ENCODE data around the gene NKIRAS1. TPM values are rescaled to one million over a fixed set of nuclear protein-coding genes. Genes with fewer than 3 reads are reported as not detected.

The NKIRAS1 gene
- total RNA-seq, 2 donors from 2014 or later: 6.3 to 6.9 TPM

- H3K4me1 ChIP-seq (ENCODE audit: control insufficient read depth, insufficient read depth, low read length): peaks cover 12% of the 10 kb centered on the region
- no peaks in the 10 kb centered on the region for H3K36me3 ChIP-seq (ENCODE audit: control insufficient read depth, insufficient read depth, low read length)
- no peak overlapping the region for H3K9ac ChIP-seq (ENCODE audit: extremely low read depth, low read length, poor library complexity, severe bottlenecking)
- Mint-ChIP-seq H3K4me1 (peaks cover 40% of the 10 kb centered on the region), H3K36me3 (ENCODE audit: low read depth) (peaks cover 1% of the 10 kb centered on the region), H3K4me3 (no peak overlapping the region), H3K9me3 (no peaks in the 10 kb centered on the region), H3K27ac (no peak overlapping the region), H3K27me3 (ENCODE audit: insufficient read depth) (no peaks in the 10 kb centered on the region)
- H3K4me3 ChIP-seq (ENCODE audit: low read length): no peak overlapping the region
- H3K9me3 ChIP-seq (ENCODE audit: control insufficient read depth, low read length): no peaks in the 10 kb centered on the region
- no peak for TF ChIP-seq CTCF (conservative IDR thresholded peaks at IDR 0.05)
- H3K27me3 ChIP-seq (ENCODE audit: control insufficient read depth, insufficient read depth, low read length, poor library complexity, severe bottlenecking): no peaks in the 10 kb centered on the region
- DNase-seq: no peak
- H3K27ac ChIP-seq (ENCODE audit: low read depth, low read length): no peak overlapping the region
Observed at GRCh38 chr3:23949784-23950183, 33.0 kb upstream of the NKIRAS1 start.

- no peak overlapping the region for H3K4me3 ChIP-seq (ENCODE audit: low read length)
- H3K9me3 ChIP-seq (ENCODE audit: control insufficient read depth, low read length): no peaks in the 10 kb centered on the region
- peaks cover 13% of the 10 kb centered on the region for H3K4me1 ChIP-seq (ENCODE audit: control insufficient read depth, insufficient read depth, low read length)
- TF ChIP-seq CTCF (conservative IDR thresholded peaks at IDR 0.05): no peak
- H3K27me3 Mint-ChIP-seq (ENCODE audit: insufficient read depth): no peaks in the 10 kb centered on the region
- no peak overlapping the region for H3K27ac ChIP-seq (ENCODE audit: low read depth, low read length)
- no peaks in the 10 kb centered on the region for H3K36me3 ChIP-seq (ENCODE audit: control insufficient read depth, insufficient read depth, low read length)
- DNase-seq: no peak
- no peaks in the 10 kb centered on the region for H3K9me3 Mint-ChIP-seq
- H3K9ac ChIP-seq (ENCODE audit: extremely low read depth, low read length, poor library complexity, severe bottlenecking): no peak overlapping the region
- H3K36me3 Mint-ChIP-seq (ENCODE audit: low read depth): no peaks in the 10 kb centered on the region
- H3K4me3 Mint-ChIP-seq: no peak overlapping the region
- peaks cover 39% of the 10 kb centered on the region for H3K4me1 Mint-ChIP-seq
- H3K27ac Mint-ChIP-seq: no peak overlapping the region
- H3K27me3 ChIP-seq (ENCODE audit: control insufficient read depth, insufficient read depth, low read length, poor library complexity, severe bottlenecking): no peaks in the 10 kb centered on the region
- 98 to 100% methylated on average over 2 of the region's 2 CpGs for WGBS, 2 experiments (ENCODE audit: insufficient coverage in 1 of 2, insufficient read length in 1 of 2)
Observed at GRCh38 chr3:23948761-23949160, 32.0 kb upstream of the NKIRAS1 start.

- DNase-seq: peak; percentile 98
- H3K4me3 Mint-ChIP-seq: peak overlapping the region; percentile 78
- H3K27ac ChIP-seq (ENCODE audit: low read depth, low read length): peak overlapping the region; percentile 96
- 0 to 1% methylated on average over 38 to 87 of the region's 87 CpGs for WGBS, 2 experiments (ENCODE audit: insufficient coverage in 1 of 2, insufficient read length in 1 of 2)
- no peaks in the 10 kb centered on the region for H3K27me3 ChIP-seq (ENCODE audit: control insufficient read depth, insufficient read depth, low read length, poor library complexity, severe bottlenecking)
- peak overlapping the region; percentile 87 for H3K9ac ChIP-seq (ENCODE audit: extremely low read depth, low read length, poor library complexity, severe bottlenecking)
- H3K9me3 ChIP-seq (ENCODE audit: control insufficient read depth, low read length): no peaks in the 10 kb centered on the region
- no peaks in the 10 kb centered on the region for H3K36me3 Mint-ChIP-seq (ENCODE audit: low read depth)
- TF ChIP-seq CTCF (conservative IDR thresholded peaks at IDR 0.05): no peak
- peaks cover 31% of the 10 kb centered on the region for H3K4me1 Mint-ChIP-seq
- H3K36me3 ChIP-seq (ENCODE audit: control insufficient read depth, insufficient read depth, low read length): no peaks in the 10 kb centered on the region
- peak overlapping the region; percentile 82 for H3K4me3 ChIP-seq (ENCODE audit: low read length)
- H3K27ac Mint-ChIP-seq: peak overlapping the region; percentile 100
- H3K9me3 Mint-ChIP-seq: no peaks in the 10 kb centered on the region
- peaks cover 14% of the 10 kb centered on the region for H3K27me3 Mint-ChIP-seq (ENCODE audit: insufficient read depth)
- H3K4me1 ChIP-seq (ENCODE audit: control insufficient read depth, insufficient read depth, low read length): peaks cover 14% of the 10 kb centered on the region
Observed at GRCh38 chr3:23945913-23946687, 29.3 kb upstream of the NKIRAS1 start.

Measured in endodermal cell (in vitro differentiated cells).